Breast epithelium (tissue), 4 donors: ENCODE measurements around the gene ACTR3. TPM values are rescaled to one million over a fixed set of nuclear protein-coding genes. Genes with fewer than 3 reads are reported as not detected.

Source experiments
- DNase-seq, 2 donors: peaks; one replicate each; pipeline ENCODE4 v3.0.0-alpha.2; 2019; ENCODE audit warnings: low spot score in 2 of 2
- H3K27ac ChIP-seq, 2 donors: fragments of 200-600 bp; sonication (generic) in 1 of 2; one replicate each; pipeline ENCODE4 v1.5.1; 2016 to 2019; ENCODE audit warnings: mild to moderate bottlenecking in 1 of 2
- H3K27me3 ChIP-seq, 2 donors: fragments of 200-600 bp; sonication (generic) in 1 of 2; one replicate each; pipeline versions ENCODE4 v1.5.1 to v1.6.0; 2017 to 2019; ENCODE audit warnings: control low read depth in 1 of 2, mild to moderate bottlenecking in 1 of 2
- H3K36me3 ChIP-seq: fragments of 200-600 bp; one replicate; pipeline ENCODE4 v1.5.1; 2019
- H3K4me1 ChIP-seq, 2 donors: fragments of 200-600 bp; sonication (generic); one replicate each; pipeline ENCODE4 v1.5.1; 2016 to 2019; ENCODE audit warnings: control low read depth in 1 of 2
- H3K4me3 ChIP-seq, 3 donors: fragments of 200-600 bp; sonication (generic); 1 replicate in 2 of 3; 2 replicates in 1 of 3; pipeline ENCODE4 v1.5.1; 2016 to 2019; ENCODE audit warnings: mild to moderate bottlenecking in 3 of 3, moderate library complexity in 2 of 3
- H3K9me3 ChIP-seq, 2 donors: fragments of 200-600 bp; sonication (generic) in 1 of 2; one replicate each; pipeline ENCODE4 v1.5.1; 2016 to 2019; ENCODE audit warnings: control low read depth in 1 of 2
- CTCF ChIP-seq, 3 donors: fragments of 450-650 bp; IDR thresholded peaks; one replicate each; pipeline ENCODE4 v1.5.1; 2016 to 2017; ENCODE audit warnings: antibody characterized with exemption in 3 of 3, mild to moderate bottlenecking in 3 of 3, moderate library complexity in 3 of 3
- POLR2A ChIP-seq: fragments of 450-650 bp; IDR thresholded peaks from one replicate; pipeline ENCODE4 v1.6.1; 2016; ENCODE audit warnings: antibody characterized with exemption, mild to moderate bottlenecking, moderate library complexity
- POLR2AphosphoS5 ChIP-seq, 3 donors: sonication (generic); formaldehyde crosslinking; IDR thresholded peaks; one replicate each; pipeline ENCODE4 v1.6.1; 2017; ENCODE audit warnings: antibody characterized with exemption in 3 of 3
- intact Hi-C: fragments of 100-400 bp; cut with DNase I; formaldehyde crosslinking; loops from one replicate; pipeline ENCODE4 v1.15.1; 2023; ENCODE audit warnings: low total_unique reads
- total RNA-seq, 3 donors: library from RNA; depleted of rRNA; stranded (reverse); fragments of >200 nt; gene quantifications; one replicate each; pipeline ENCODE4 v1.1.0, GENCODE V29; 2016

Gene ACTR3
- total RNA-seq, 3 donors from 2014 or later = 98.4 to 150 (median 117) TPM

DNA sequence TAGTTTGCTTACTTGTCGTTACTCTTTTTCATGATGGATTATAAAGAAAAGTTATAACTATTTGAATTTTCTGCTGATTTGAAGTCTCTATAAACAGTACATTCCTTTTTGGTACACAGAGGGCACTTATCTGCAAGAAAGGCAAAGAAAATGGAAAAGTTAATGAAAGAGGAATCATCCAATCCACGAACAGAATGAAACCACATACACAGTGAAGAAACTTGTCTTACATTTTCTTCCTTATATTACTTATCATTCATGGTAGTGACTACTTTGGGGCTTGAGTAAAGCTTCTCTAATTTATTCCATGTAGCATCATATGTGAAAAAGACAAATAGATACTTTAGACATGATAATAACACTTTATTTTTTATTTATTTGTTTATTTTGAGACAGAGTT, 14.8 kb upstream of the ACTR3 start:
- DNase-seq = no peak
- H3K36me3 ChIP-seq = no peaks in the 10 kb centered on the region
- no peaks in the 10 kb centered on the region for H3K27me3 ChIP-seq
- TF ChIP-seq POLR2AphosphoS5 (IDR thresholded peaks at IDR 0.05) (no peak), CTCF (IDR thresholded peaks at IDR 0.05) (no peak), POLR2A (no peak)
- intact Hi-C loops = no loop called here
- H3K4me1 ChIP-seq = no peaks in the 10 kb centered on the region
- H3K4me3 ChIP-seq = no peak overlapping the region
- H3K9me3 ChIP-seq = no peaks in the 10 kb centered on the region
- H3K27ac ChIP-seq = no peak overlapping the region

DNA sequence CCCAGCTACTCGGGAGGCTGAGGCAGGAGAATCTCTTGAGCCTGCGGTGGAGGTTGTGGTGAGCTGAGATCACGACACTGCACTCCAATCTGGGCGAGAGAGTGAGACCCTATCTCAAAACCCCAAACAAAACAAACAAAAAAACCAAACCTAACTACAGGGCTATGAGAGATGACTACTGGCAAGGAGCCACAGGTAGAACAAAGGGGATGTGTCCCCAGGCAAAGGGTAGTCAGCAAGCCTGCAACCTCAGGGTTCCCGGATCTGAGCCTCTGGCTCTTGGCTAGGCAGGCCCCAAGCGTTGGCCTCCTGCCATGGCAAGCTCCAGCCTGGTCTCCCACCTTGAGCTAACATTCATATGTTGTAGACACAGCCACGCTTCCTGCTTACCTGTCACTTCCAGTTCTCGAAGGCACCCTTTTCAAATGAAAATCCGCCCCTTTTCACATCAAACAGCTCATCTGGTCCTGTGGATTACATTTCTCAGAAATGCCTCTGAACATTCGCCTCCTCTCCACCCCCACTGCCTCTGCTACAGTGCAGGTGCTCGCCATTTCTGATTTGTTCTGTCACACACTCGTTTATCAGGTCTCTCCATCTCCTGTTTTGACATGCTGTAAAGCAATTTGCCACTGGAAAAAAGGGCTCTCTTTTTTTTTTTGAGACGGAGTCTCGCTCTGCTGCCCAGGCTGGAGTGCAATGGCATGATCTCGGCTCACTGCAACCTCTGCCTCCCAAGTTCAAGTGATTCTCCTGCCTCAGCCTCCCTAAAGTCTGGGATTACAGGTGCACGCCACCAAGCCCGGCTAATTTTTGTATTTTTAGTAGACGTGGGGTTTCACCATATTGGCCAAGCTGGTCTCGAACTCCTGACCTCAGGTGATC, 13.1 kb upstream of the ACTR3 start:
- no peak for TF ChIP-seq POLR2AphosphoS5 (IDR thresholded peaks at IDR 0.05)
- no peak for TF ChIP-seq POLR2A
- peak overlapping the region in 1 of 2 donors; percentile 33 for H3K27ac ChIP-seq

DNA sequence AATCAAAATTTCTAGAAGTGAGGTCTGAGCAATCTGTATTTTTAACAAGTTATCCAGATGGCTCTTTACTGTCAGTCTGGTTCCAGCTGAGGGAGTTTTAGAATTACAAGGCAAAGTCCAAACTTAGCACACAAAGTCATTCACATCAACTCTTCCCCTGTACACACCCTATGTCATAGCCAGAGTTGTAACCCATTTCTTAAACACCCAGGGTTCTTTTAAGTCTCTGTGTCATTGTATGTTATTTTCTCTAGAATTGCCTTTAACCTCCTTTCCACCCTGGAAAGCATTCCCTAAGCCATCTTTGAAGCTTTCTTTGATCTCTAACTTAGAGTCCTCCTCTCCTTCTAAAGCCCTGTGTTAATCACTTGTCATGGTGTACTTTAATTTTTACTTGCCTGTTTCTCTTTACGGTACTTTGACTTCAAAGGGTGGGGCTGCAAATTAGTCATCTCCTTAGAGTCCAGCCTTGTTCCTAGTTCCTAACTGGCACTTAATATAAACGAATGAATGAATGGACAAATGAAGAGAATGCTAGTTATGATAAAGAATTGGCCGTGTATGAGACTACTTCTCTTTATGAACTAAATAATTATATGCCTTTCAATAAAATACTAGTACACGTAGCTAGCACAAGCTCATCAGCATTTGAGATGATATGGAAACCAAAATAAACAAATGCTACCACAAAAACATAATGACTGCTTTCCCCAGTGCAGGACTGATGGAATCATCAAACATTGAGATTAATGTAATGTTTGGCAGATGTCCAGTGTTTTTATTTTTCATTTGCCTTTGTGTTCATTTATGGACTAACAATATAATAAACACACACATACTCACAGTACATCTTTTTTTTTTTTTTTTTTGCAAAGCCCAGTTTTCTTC, 11.9 kb upstream of the ACTR3 start:
- TF ChIP-seq CTCF (IDR thresholded peaks at IDR 0.05) (no peak), POLR2A (no peak), POLR2AphosphoS5 (IDR thresholded peaks at IDR 0.05) (no peak)
- Histone ChIP-seq H3K9me3 (no peaks in the 10 kb centered on the region), H3K27ac (no peak overlapping the region), H3K36me3 (no peaks in the 10 kb centered on the region), H3K27me3 (no peaks in the 10 kb centered on the region), H3K4me3 (no peak overlapping the region), H3K4me1 (no peaks in the 10 kb centered on the region)
- DNase-seq = no peak
- intact Hi-C loops = no loop called here

More for the DNA sequence above, 13.1 kb upstream of the ACTR3 start:
- Histone ChIP-seq H3K36me3 (no peaks in the 10 kb centered on the region), H3K9me3 (no peaks in the 10 kb centered on the region), H3K4me3 (no peak overlapping the region), H3K27me3 (no peaks in the 10 kb centered on the region), H3K4me1 (no peaks in the 10 kb centered on the region)
- peak in 1 of 2 donors; percentile 55 for DNase-seq
- intact Hi-C loops = no loop called here

- Histone ChIP-seq H3K9me3 (no peaks in the 10 kb centered on the region), H3K4me3 (no peak overlapping the region), H3K4me1 (no peaks in the 10 kb centered on the region), H3K27me3 (no peaks in the 10 kb centered on the region), H3K27ac (no peak overlapping the region), H3K36me3 (no peaks in the 10 kb centered on the region)
- no peak for TF ChIP-seq POLR2AphosphoS5 (IDR thresholded peaks at IDR 0.05)
- intact Hi-C loops = no loop called here
- DNase-seq = no peak
Observed at GRCh38 chr2:113878743-113879142, 11.1 kb upstream of the ACTR3 start.

DNA sequence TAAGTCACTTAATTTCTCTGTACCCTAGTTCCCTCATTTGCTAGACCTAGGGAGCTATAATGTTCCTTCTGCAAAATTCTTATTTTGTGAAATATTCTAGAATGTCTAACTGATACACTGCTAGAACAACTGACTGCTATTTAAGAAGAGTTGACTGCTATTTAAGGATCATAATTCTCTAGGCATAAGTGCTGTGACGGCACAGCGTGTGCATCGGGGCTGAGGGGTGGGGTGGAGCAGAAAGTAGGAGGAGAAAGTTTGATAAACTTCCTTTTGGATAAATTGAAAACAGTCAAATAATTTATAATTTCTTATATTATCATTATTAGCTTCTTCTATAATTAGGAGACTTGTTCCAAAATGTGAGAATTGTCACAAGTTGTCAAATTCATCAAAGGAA, 10.4 kb upstream of the ACTR3 start:
- no peak overlapping the region for H3K4me3 ChIP-seq
- H3K4me1 ChIP-seq = no peaks in the 10 kb centered on the region
- no peak overlapping the region for H3K27ac ChIP-seq
- DNase-seq = no peak
- no peaks in the 10 kb centered on the region for H3K9me3 ChIP-seq
- H3K36me3 ChIP-seq = no peaks in the 10 kb centered on the region
- no peaks in the 10 kb centered on the region for H3K27me3 ChIP-seq
- TF ChIP-seq CTCF (IDR thresholded peaks at IDR 0.05) (no peak), POLR2A (no peak), POLR2AphosphoS5 (IDR thresholded peaks at IDR 0.05) (no peak)
- intact Hi-C loops = no loop called here
